Heart left ventricle (tissue), 16 donors: ENCODE measurements around the gene RAB30. TPM values are rescaled to one million over a fixed set of nuclear protein-coding genes. Genes with fewer than 3 reads are reported as not detected.

ENCODE experiments used
- ATAC-seq, 4 donors: fragments of 200-7000 bp; cut with Tn5 transposase; one replicate each; pipeline ENCODE4 v1.9.1; 2020 to 2022; ENCODE audit warnings: moderate library complexity in 4 of 4, mild to moderate bottlenecking in 3 of 4, moderate number of reproducible peaks in 1 of 4
- DNase-seq, 5 donors: peaks; one replicate each; pipeline ENCODE4 v3.0.0-alpha.2; 2020
- H3K27ac ChIP-seq, 12 donors: fragments of 200-600 bp; sonication (generic) in 4 of 12; one replicate each; pipeline versions ENCODE4 v1.5.0 to v1.8.0; 2016 to 2022; ENCODE audit warnings: mild to moderate bottlenecking in 2 of 12
- H3K27me3 ChIP-seq, 9 donors: fragments of 200-600 bp; sonication (generic) in 2 of 9; one replicate each; pipeline versions ENCODE4 v1.5.1 to v1.8.0; 2016 to 2022; ENCODE audit warnings: mild to moderate bottlenecking in 3 of 9
- H3K36me3 ChIP-seq, 9 donors: fragments of 200-600 bp; sonication (generic) in 2 of 9; one replicate each; pipeline versions ENCODE4 v1.5.0 to v1.8.0; 2018 to 2022; ENCODE audit warnings: mild to moderate bottlenecking in 2 of 9
- H3K4me1 ChIP-seq, 12 donors: fragments of 200-600 bp; sonication (generic) in 4 of 12; one replicate each; pipeline versions ENCODE4 v1.5.0 to v1.8.0; 2016 to 2022; ENCODE audit warnings: mild to moderate bottlenecking in 3 of 12
- H3K4me3 ChIP-seq, 12 donors: fragments of 200-600 bp; sonication (generic) in 4 of 12; one replicate each; pipeline versions ENCODE4 v1.5.0 to v1.8.0; 2017 to 2022; ENCODE audit warnings: mild to moderate bottlenecking in 9 of 12, moderate library complexity in 4 of 12
- H3K9me3 ChIP-seq, 12 donors: fragments of 200-600 bp; sonication (generic) in 4 of 12; one replicate each; pipeline versions ENCODE4 v1.5.0 to v1.8.0; 2016 to 2022; ENCODE audit warnings: mild to moderate bottlenecking in 1 of 12
- CTCF ChIP-seq, 12 donors: fragments of 200-600 bp; sonication (generic) in 4 of 12; IDR thresholded peaks; one replicate each; pipeline versions ENCODE4 v1.5.0 to v1.8.0; 2018 to 2022; ENCODE audit warnings: antibody characterized with exemption in 12 of 12, mild to moderate bottlenecking in 5 of 12
- POLR2A ChIP-seq, 2 donors: fragments of 450-650 bp; IDR thresholded peaks; one replicate each; pipeline ENCODE4 v1.6.1; 2017; ENCODE audit warnings: antibody characterized with exemption in 2 of 2, mild to moderate bottlenecking in 2 of 2, moderate library complexity in 2 of 2
- WGBS, 4 donors: extraction: QIAGEN DNeasy Blood & Tissue Kit in 2 of 4; methylation state at CpG; one replicate each; pipeline versions ENCODE4 v1.1.5 to v1.1.7; 2013 to 2018; 5-methylcytosine and 5-hydroxymethylcytosine counted together
- intact Hi-C, 10 donors: fragments of 100-400 bp; cut with DNase I; formaldehyde crosslinking; loops; one replicate each; pipeline versions ENCODE4 v1.11.1 to v1.14.2; 2022
- polyA plus RNA-seq, 2 donors: library from polyadenylated mRNA; stranded (reverse); fragments of 200-250 nt; gene quantifications; one replicate each; pipeline ENCODE4 v1.2.3, GENCODE V29; 2013
- total RNA-seq, 9 donors: library from RNA; depleted of rRNA in 2 of 9; stranded (reverse); fragments of >200 nt in 2 of 9; fragmentation: NEBNext Ultra II Directional in 3 of 9; extraction: Animal tissue kit (Norgen Biotek cat#: 25700) in 3 of 9; gene quantifications; one replicate each; pipeline versions ENCODE4 v1.1.0 to v1.2.4, GENCODE V29; 2016 to 2023
- donor health status: ischemic (EF 13 %, LVEDD 7.1; RV severe dilation, severe dysfunction).
- donor health status: healthy with polysubstance abuse.
- donor health status: DM: no; HTN: yes; CAD: no.
- donor health status: DM: no; HTN: no; CAD: no.
- donor health status: ischemic (EF 25% LVEDD 6.9; RV normal size, moderate dysfunction).
- donor health status: ischemic (EF 25% LVEDD 5.7; RV mildly dilated, moderate dysfunction).
- donor health status: healthy.
- donor health status: DM: yes; HTN: yes; CAD: no.
- donor health status: ischemic (EF 35%, LVEDD 5.7; RV mildly dilated, moderate dysfunction).
- donor health status: nonischemic (EF 11% LVEDD 7.7; RV severe dilation, severe dysfunction).
- donor health status: DM: yes; HTN: yes; CAD: no.
- donor health status: PGD.
- donor health status: ischemic (EF 29% LVEDD 5.4; RV normal size, mild dysfunction).
- donor health status: nonischemic (EF 23%, LVEDD 6.1; RV moderate dilation, normal function).

Gene RAB30
- total and polyA plus RNA-seq, 11 donors, result 4.4 to 28.4 (median 18.8) TPM

- TF ChIP-seq CTCF (IDR thresholded peaks at IDR 0.05) (no peak), POLR2A (IDR thresholded peaks at IDR 0.05) (no peak)
- 85 to 91% (median 90%) methylated on average over 6 of the region's 6 CpGs for WGBS, 4 donors
- Histone ChIP-seq H3K27ac (no peak overlapping the region), H3K36me3 (peaks cover 0 to 29% (median 15%) of the 10 kb centered on the region in 9 donors), H3K27me3 (no peaks in the 10 kb centered on the region), H3K9me3 (no peaks in the 10 kb centered on the region), H3K4me1 (peaks cover 0 to 24% (median 6%) of the 10 kb centered on the region in 12 donors), H3K4me3 (no peak overlapping the region)
- intact Hi-C loops, result no loop called here
- no peak for DNase-seq
- ATAC-seq, result no peak
These were observed 93.1 kb downstream of the RAB30 start for GRCh38 chr11:82978422-82979099.

GRCh38 chr11:82976786-82977185 lies 94.9 kb downstream of the RAB30 start:
- DNase-seq (peak in 1 of 5 donors; percentile 27), ATAC-seq (no peak)
- no peak overlapping the region for H3K4me3 ChIP-seq
- no peaks in the 10 kb centered on the region for H3K27me3 ChIP-seq
- H3K36me3 ChIP-seq, result peaks cover 0 to 14% (median 7%) of the 10 kb centered on the region in 9 donors
- no peak overlapping the region for H3K27ac ChIP-seq
- peaks cover 0 to 24% (median 6%) of the 10 kb centered on the region in 12 donors for H3K4me1 ChIP-seq
- TF ChIP-seq CTCF (IDR thresholded peaks at IDR 0.05) (no peak), POLR2A (IDR thresholded peaks at IDR 0.05) (no peak)
- intact Hi-C loops, result no loop called here
- no peaks in the 10 kb centered on the region for H3K9me3 ChIP-seq

- TF ChIP-seq POLR2A (IDR thresholded peaks at IDR 0.05) (no peak), CTCF (IDR thresholded peaks at IDR 0.05) (no peak)
- no peaks in the 10 kb centered on the region for H3K27me3 ChIP-seq
- DNase-seq (no peak), ATAC-seq (no peak)
- peak overlapping the region in 1 of 12 donors; percentile 2 for H3K27ac ChIP-seq
- H3K4me1 ChIP-seq, result peaks cover 0 to 24% (median 6%) of the 10 kb centered on the region in 12 donors
- H3K36me3 ChIP-seq, result peaks cover 0 to 5% (median 0%) of the 10 kb centered on the region in 9 donors
- H3K9me3 ChIP-seq, result no peaks in the 10 kb centered on the region
- no peak overlapping the region for H3K4me3 ChIP-seq
- intact Hi-C loops, result no loop called here
These were observed 95.8 kb downstream of the RAB30 start for GRCh38 chr11:82975882-82976281.

GRCh38 chr11:82974851-82975250 lies 96.8 kb downstream of the RAB30 start:
- Histone ChIP-seq H3K36me3 (no peaks in the 10 kb centered on the region), H3K4me3 (no peak overlapping the region), H3K4me1 (peaks cover 0 to 15% (median 2%) of the 10 kb centered on the region in 12 donors), H3K27ac (no peak overlapping the region), H3K27me3 (no peaks in the 10 kb centered on the region), H3K9me3 (no peaks in the 10 kb centered on the region)
- no peak for DNase-seq
- WGBS, 4 donors, result 68 to 89% (median 86%) methylated on average over 2 of the region's 2 CpGs
- no peak for ATAC-seq
- no peak for TF ChIP-seq POLR2A (IDR thresholded peaks at IDR 0.05)
- intact Hi-C loops, result loop anchor here in 1 of 10 donors (5.0 kb wide), 1 partner anchor 97 kb away; the partner anchor contains the start of gene RAB30
